Spinal cord (tissue), 10 donors: Measurements from ENCODE around the gene BBS9. TPM values are rescaled to one million over a fixed set of nuclear protein-coding genes. Genes with fewer than 3 reads are reported as not detected.

Source experiments
- DNase-seq, 6 donors: peaks; one replicate each; pipeline versions ENCODE4 v3.0.0 to v3.0.0-alpha.2; 2013 to 2015; ENCODE audit warnings: low spot score in 6 of 6, low read depth in 4 of 6
- H3K27ac ChIP-seq: one replicate; pipeline ENCODE4 v1.5.1; 2013; ENCODE audit warnings: low read depth, low read length, control low read depth
- H3K27me3 ChIP-seq: one replicate; pipeline ENCODE4 v1.6.1; 2013; ENCODE audit warnings: low read length; ENCODE audit not compliant: control insufficient read depth, insufficient read depth
- H3K36me3 ChIP-seq: one replicate; pipeline ENCODE4 v1.6.1; 2013; ENCODE audit warnings: low read length; ENCODE audit not compliant: control insufficient read depth, insufficient read depth
- H3K4me1 ChIP-seq: one replicate; pipeline ENCODE4 v1.6.1; 2013; ENCODE audit warnings: low read length; ENCODE audit not compliant: control insufficient read depth, insufficient read depth
- H3K4me3 ChIP-seq: one replicate; pipeline ENCODE4 v1.5.1; 2013; ENCODE audit warnings: low read depth, low read length, control low read depth
- H3K9me3 ChIP-seq: one replicate; pipeline ENCODE4 v1.6.1; 2013; ENCODE audit warnings: low read length; ENCODE audit not compliant: control insufficient read depth, insufficient read depth
- WGBS: methylation state at CpG from one replicate; pipeline ENCODE4 v1.1.5; 2013; ENCODE audit warnings: missing lambda C conversion rate; ENCODE audit not compliant: insufficient coverage; 5-methylcytosine and 5-hydroxymethylcytosine counted together
- polyA plus RNA-seq, 2 donors: library from polyadenylated mRNA; unstranded; fragments of 120-200 nt; gene quantifications; one replicate each; pipeline ENCODE4 v1.2.1, GENCODE V29; 2013; ENCODE audit not compliant: insufficient read length in 2 of 2
- total RNA-seq, 2 donors: library from RNA; depleted of rRNA in 1 of 2; stranded (reverse); fragments of 120-200 nt in 1 of 2; fragments of >200 nt in 1 of 2; gene quantifications; one replicate each; pipeline versions ENCODE4 v1.2.3 to v1.2.4, GENCODE V29; 2013 to 2014
- donor health status: healthy.

Gene BBS9
- total and polyA plus RNA-seq, 4 donors: 19.3 to 67.8 (median 28.9) TPM

DNA sequence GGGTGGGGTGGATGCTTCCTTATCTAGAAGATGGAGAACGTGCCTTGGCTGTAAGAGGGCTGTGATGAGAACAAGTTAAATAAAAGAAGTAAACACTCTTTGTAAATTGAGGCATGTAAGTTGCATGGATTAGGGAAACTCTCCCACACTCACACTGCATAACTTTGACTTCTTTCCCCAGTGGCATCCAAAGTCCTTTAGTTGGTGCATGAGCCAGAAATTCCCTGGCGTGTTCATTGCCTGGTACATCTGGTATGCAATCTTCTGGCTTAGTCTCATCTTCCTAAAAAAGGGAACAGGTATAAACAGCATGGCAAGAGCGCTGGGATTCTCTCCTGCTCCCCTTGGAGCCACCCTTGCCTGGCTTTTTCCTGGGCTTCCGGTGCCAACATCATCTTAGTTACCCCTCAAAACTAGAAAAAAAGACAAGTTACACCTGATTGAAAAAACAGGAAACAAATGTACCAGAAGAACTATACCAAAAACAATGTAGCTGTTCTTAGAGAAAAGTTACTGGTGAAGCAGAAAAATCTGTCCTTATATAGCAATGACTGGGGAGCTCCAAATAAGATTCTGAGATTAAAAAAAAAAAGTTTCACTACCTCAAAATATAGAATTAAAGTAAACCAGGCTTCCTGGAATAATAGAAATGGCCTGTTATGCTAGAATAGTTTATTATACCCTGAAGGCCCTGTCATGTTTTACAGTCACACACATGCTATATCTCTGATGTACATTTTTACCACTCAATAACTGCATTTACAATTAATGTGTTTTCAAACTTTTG, 30.0 kb upstream of the BBS9 start:
- Histone ChIP-seq H3K4me3 (no peak overlapping the region), H3K27ac (no peak overlapping the region), H3K4me1 (no peaks in the 10 kb centered on the region), H3K9me3 (no peaks in the 10 kb centered on the region), H3K36me3 (peaks cover 43% of the 10 kb centered on the region), H3K27me3 (no peaks in the 10 kb centered on the region)
- 100% methylated on average over 3 of the region's 4 CpGs for WGBS
- DNase-seq: no peak

DNA sequence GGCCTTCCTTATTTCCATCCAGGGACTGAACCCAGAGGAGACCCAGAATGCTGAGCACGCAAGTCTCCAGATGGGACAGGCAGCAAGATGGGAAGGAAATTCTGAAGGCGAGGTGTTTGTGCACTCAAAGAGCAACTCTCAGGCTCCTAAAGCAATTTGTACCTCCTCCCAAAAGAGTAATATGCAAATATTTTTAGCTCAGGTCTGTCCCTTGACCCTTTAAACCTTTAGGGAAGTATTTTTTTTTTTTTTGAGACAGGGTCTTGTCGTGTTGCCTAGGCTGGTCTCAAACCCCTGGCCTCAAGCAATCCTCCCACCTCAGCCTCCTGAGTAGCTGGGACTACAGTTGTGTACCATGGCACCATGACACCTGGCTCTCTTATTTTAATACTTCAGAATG, 28.6 kb upstream of the BBS9 start:
- WGBS: 100% methylated on average over 1 of the region's 3 CpGs
- no peak overlapping the region for H3K27ac ChIP-seq
- H3K27me3 ChIP-seq: no peaks in the 10 kb centered on the region
- H3K9me3 ChIP-seq: no peaks in the 10 kb centered on the region
- H3K4me1 ChIP-seq: no peaks in the 10 kb centered on the region
- H3K4me3 ChIP-seq: no peak overlapping the region
- no peak for DNase-seq
- H3K36me3 ChIP-seq: peaks cover 40% of the 10 kb centered on the region

DNA sequence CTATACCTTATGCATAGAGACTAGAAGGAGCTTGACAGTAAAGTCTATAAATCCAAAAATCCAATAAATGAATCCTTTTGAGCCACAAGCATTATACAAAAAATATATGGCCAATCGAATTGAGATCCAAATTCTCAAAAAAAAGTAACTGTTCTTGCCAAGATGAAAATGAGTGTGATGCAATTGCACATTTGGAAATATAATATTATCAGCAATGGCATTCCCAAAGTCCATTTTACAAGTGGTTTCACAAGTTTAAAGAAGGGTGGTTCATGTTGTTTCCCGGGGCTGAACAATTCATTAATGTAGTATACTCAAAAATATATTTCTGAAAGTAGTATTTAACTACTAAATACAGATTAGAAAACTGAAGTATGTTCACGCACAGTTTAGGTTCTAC, 27.5 kb upstream of the BBS9 start:
- DNase-seq: no peak
- WGBS: no CpG with 5 or more reads among the region's 3 CpGs
- H3K9me3 ChIP-seq: no peaks in the 10 kb centered on the region
- H3K36me3 ChIP-seq: peaks cover 32% of the 10 kb centered on the region
- no peaks in the 10 kb centered on the region for H3K27me3 ChIP-seq
- no peak overlapping the region for H3K4me3 ChIP-seq
- no peaks in the 10 kb centered on the region for H3K4me1 ChIP-seq
- no peak overlapping the region for H3K27ac ChIP-seq

DNA sequence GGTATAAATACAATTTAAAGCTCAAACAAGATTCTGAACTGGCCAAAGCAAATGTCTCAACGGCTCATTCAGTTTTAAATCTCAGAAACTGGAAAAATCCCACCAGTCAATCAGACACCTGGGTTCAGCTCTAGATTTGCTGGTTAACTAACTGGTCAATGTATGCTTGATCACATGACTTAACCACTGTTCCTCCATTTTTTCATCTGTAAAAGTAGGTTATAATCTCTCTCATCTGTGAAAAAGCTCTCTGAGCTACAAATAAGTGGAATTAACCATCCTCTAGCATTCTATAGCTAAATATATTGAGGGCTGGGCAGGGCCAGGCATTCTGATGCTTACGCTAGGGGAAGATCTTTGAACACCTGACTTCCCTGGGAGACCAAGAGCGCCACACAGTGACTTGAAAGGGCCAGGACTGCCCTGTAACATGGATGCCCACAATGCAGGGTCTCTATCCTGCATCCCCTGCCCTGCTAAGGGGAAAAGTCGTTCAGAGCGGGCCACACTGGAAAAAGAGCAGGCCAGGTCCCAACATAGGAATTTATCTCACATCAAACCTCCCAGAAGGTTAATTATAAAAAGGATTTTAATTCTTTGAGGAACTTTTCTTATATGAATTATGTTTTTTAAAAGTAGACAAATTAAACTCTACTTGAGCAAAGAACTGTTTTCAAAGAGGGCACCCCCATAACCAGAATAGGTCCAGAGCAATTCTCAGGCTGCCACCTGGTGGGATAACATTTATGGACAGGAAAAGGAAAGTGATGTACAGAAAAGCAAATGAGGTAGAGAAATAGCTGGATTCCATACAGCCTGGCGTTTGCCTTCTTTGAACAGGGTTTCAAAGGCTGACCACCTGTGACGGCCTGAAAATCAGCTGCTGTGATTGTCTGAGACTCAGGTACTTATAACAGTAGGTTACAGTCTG, 22.0 kb upstream of the BBS9 start:
- DNase-seq: peak in 3 of 6 donors; percentile 19 to 80 (median 65)
- Histone ChIP-seq H3K27ac (no peak overlapping the region), H3K4me1 (peaks cover 15% of the 10 kb centered on the region), H3K4me3 (peak overlapping the region; percentile 71), H3K27me3 (no peaks in the 10 kb centered on the region), H3K9me3 (no peaks in the 10 kb centered on the region), H3K36me3 (peaks cover 6% of the 10 kb centered on the region)
- WGBS: 22% methylated on average over 2 of the region's 7 CpGs

DNA sequence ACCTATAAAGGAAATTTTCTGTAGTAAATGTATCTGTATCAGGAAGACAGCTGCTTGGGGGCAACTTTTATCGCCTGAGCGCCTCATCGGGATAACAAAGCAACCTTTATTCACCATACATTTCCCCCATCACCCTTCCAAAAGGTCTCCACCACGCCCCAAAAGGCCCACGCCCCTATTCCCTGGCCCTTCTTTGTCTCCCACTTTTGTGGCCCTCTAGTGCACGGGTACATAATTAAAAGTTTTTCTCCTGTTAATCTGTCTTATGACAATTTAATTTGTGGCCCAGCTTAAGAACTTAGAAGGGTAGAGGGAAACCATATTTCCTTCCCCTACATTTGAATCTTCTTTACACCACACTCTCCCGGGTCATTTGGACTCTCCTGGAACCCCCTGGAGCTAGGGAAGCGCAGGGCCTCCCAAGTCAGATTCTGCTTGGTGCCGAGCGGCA, 20.8 kb upstream of the BBS9 start:
- H3K27ac ChIP-seq: peak overlapping the region; percentile 75
- peak overlapping the region; percentile 71 for H3K4me3 ChIP-seq
- H3K36me3 ChIP-seq: no peaks in the 10 kb centered on the region
- no peaks in the 10 kb centered on the region for H3K27me3 ChIP-seq
- H3K4me1 ChIP-seq: peaks cover 15% of the 10 kb centered on the region
- no peaks in the 10 kb centered on the region for H3K9me3 ChIP-seq
- 0% methylated on average over 8 of the region's 10 CpGs for WGBS
- no peak for DNase-seq

DNA sequence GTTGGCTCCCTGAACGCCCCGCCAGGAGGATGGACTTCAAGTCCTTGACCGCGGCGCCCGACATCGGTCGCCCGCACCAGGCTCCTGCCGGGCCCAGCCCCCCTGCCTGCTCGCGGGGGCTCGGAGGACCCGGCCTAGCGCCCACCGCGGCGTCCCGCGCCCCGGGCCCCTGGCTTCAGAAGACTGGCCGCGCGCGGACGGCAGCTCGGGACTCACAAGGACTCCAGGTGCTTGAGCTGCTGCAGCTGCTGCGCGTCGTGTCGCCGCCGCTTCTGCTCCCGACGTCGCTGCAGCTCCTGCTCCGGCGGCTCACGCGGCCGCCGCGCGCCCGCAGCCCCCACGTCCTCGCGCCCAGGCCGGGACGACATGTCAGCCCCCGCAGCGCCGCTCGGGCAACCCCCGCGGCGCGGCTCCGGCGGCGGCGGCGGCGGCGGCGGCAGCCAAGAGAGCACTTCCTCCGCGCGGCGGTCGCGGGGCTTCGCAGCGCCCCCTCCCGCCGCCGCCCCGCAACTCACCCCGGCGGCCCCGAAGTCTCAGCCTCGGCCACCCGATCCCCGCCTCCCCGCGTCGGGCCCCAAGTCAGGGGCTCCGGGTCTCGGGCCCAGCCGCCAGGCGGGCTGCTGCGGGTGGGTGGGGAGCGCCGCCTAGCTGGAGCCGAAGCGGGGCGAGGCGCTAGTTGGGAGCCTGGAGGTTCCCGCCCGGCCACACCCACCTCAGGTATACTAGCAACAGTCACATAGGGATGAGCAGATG, 20.2 kb upstream of the BBS9 start, which contains the start of gene RP9:
RP9 (minus strand) TSS at position 400 of the 753 bp plus-strand sequence; CDS start at position 368, 32 bp downstream.
- Histone ChIP-seq H3K4me3 (peak within 1 kb of the TSS; percentile 71), H3K27me3 (no peaks in the 10 kb centered on the region), H3K9me3 (no peaks in the 10 kb centered on the region), H3K36me3 (no peaks in the 10 kb centered on the region), H3K4me1 (peaks cover 15% of the 10 kb centered on the region), H3K27ac (peak within 1 kb of the TSS; percentile 75)
- peak in 5 of 6 donors; percentile 33 to 92 (median 67) for DNase-seq
- WGBS: under 1% methylated on average over 95 of the region's 100 CpGs

DNA sequence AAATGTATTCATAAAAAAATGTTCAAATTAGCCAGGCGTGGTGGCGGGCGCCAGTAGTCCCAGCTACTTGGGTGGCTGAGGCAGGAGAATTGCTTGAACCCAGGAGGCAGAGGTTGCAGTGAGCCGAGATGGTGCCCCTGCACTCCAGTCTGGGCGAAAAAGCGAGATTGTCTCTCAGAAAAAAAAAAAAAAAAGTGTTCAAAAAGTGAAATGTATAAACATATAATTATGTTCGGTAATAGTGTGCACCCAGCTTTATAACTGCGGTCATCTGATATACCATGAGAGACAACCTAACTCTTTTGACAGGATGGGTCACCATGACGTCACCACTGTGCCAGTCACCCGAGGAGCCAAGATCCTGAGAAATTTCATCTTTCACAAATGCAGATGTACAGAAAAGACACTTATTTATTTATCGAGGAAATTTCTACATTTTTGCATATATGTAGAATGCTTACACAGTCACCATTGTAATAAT, 19.6 kb upstream of the BBS9 start:
- peaks cover 15% of the 10 kb centered on the region for H3K4me1 ChIP-seq
- no peaks in the 10 kb centered on the region for H3K36me3 ChIP-seq
- no peaks in the 10 kb centered on the region for H3K27me3 ChIP-seq
- no peaks in the 10 kb centered on the region for H3K9me3 ChIP-seq
- peak overlapping the region; percentile 25 for H3K27ac ChIP-seq
- DNase-seq: peak in 2 of 6 donors; percentile 40 to 48
- peak overlapping the region; percentile 56 for H3K4me3 ChIP-seq
- WGBS: 3% methylated on average over 4 of the region's 11 CpGs

DNA sequence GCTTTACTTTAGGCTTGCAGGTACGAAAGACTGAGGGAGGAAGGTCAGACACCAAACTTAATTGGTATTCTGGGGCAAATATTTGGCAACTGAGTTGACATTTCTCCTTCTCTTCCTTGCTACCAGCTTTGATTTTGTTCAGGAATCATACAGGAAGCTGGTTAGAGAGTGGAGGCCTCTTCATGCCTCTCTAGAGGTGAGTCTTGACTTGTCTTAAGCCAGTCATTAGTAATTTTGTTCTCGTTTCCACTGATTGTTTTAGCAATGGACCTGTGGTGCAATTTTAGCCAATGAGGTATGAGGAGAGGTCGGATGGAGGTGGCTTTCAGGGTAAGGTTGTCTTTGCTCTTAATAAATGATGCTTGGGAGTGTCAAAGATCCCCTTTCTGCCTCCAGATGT, 17.8 kb upstream of the BBS9 start:
- H3K4me3 ChIP-seq: no peak overlapping the region
- WGBS: 67% methylated on average over 3 of the region's 3 CpGs
- DNase-seq: no peak

DNA sequence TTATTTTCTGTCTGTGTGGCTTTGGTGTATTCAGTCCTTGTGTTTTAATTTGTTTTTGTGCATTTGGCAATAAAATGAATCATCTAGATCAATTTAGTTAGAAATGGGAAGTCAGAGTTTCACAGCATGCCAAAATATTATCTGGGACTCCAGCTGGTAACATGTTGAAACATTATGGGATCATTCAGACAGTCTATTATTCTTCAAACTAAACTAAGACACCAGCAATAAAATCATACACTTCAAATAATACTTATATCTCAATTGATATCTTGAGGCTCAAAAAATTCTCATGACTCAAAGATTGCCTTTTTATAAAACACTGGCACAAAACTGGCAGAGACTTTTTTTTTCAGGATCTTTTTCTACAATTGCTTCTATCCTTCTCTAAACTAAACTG, 14.4 kb upstream of the BBS9 start:
- Histone ChIP-seq H3K27me3 (no peaks in the 10 kb centered on the region), H3K27ac (no peak overlapping the region), H3K36me3 (no peaks in the 10 kb centered on the region), H3K4me1 (no peaks in the 10 kb centered on the region), H3K9me3 (no peaks in the 10 kb centered on the region), H3K4me3 (no peak overlapping the region)
- DNase-seq: peak in 1 of 6 donors; percentile 57

More for the DNA sequence above, 17.8 kb upstream of the BBS9 start:
- peaks cover 15% of the 10 kb centered on the region for H3K4me1 ChIP-seq
- no peaks in the 10 kb centered on the region for H3K9me3 ChIP-seq
- H3K36me3 ChIP-seq: no peaks in the 10 kb centered on the region
- no peaks in the 10 kb centered on the region for H3K27me3 ChIP-seq
- no peak overlapping the region for H3K27ac ChIP-seq
